Inferior parietal cortex (tissue), 1 donor: ENCODE results near the gene FAM81B.
A peak's percentile ranks its signal among the peaks of the same experiment; 100 is the strongest.

ENCODE experiments used
- DNase-seq: peaks from one replicate; pipeline ENCODE4 v3.0.0-alpha.2; 2016; ENCODE audit errors: extremely low spot score

The FAM81B gene

GRCh38 chr5:95401626-95402025 is 10.5 kb downstream of the FAM81B start:
- DNase-seq, result peak; percentile 60

- no peak for DNase-seq
Measured at GRCh38 chr5:95403996-95404395, 12.8 kb downstream of the FAM81B start.

DNA sequence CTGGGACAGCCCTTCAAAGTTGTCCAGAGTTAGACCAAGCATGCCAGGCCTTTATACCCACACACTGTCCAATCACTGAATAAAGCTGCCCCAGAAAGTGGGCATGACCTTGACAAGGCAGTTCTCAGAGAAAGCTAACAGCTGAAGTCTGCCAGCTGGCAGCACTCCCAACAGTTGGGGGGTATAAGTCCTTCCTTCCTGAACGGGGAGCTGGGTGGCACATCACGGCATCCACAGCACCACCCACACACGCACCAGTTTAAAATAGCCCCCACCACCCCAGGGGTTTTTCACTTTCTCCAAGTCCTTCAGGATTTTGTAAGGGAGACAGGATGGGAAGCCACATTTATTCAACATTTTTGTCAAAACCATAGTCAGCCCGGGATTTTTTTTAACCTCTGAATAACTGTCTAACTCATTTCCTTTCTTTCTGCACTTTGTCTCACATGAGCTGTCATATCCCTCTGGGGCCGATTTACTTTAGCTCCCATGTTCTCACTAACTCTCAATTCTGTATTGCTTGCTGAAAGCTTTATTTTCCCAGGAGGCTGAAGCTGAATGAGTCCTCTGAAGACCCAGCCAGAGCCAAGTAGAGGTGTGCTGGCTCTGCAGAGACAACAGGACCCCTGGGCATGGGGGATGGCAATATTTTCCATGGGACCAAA is 15.4 kb downstream of the FAM81B start:
- no peak for DNase-seq

- no peak for DNase-seq
Measured at GRCh38 chr5:95410279-95410678, 19.1 kb downstream of the FAM81B start.

DNA sequence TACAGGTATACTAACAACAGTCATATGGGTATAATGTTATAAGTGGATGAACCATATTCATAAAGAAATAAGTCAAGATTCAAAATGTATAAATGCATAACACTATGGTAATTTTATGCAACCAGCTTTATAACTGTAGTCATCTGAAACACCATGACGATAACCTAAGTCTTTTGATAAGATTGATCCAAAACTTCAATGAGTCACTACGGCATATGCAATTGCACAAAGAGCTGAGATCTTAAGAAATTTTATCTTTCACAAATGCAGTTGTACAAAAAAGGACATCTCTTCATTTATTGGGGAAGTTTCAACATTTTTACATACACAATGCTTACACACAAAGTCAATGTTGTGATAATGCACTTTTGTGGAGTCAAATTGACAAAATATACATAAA is 20.3 kb downstream of the FAM81B start:
- no peak for DNase-seq

GRCh38 chr5:95414451-95414850 is 23.3 kb downstream of the FAM81B start:
- no peak for DNase-seq

DNA sequence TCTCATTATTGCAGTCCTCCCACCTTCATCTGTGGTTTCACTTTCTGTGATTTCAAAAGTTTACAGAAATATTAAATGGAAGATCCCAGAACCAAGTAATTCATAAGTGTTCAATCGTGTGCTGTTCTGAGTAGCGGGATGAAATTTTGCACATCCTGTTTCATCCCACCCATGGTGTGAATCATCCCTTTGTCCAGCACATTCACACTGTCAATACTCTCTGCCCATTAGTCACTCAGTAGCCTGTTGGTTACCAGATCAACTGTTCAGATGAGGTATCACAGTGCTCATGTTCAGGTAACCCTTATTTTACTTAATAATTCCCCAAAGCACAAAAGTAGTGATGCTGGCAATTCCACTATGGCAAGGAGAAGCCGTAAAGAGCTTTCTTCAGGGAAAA is 26.8 kb downstream of the FAM81B start:
- no peak for DNase-seq

DNA sequence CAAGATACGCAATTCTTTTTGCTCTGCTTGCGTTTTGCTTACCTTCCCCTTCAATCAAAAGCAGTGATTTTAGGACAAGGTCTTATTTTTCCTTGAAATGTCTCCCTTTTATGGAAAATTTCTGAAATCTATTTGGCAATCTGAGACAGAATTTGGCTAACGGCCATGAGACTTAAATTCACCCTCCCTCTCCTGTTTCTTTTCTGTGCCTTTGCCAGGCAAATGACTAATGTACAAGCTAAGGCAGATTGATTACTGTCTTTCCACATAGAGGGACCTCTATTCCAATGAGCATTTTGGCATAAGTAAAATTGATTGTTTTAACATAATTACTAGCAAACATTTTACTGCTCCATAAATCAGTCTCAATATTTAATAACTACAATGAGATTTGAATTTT is 31.7 kb downstream of the FAM81B start:
- no peak for DNase-seq

- no peak for DNase-seq
Measured at GRCh38 chr5:95424016-95424415, 32.9 kb downstream of the FAM81B start.

DNA sequence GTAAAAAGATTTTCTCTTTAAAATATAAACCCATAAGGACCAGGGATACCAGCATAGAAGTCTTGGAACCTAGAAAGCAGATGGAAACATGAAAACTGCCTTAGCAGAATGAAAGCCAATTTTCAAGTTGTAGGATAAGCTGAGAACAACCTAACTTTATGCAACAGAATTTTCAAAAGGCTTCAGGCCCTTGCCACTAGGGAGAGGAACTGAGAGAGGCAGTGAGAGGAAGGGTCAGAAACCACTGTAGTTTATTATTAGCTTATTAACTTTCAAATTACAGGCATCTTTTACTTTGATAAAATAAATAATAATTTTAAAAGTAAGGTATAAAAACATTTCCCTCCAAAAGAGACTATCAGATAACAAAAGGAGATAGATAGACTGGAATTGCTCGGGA is 33.4 kb downstream of the FAM81B start:
- DNase-seq, result no peak

GRCh38 chr5:95426227-95426626 is 35.1 kb downstream of the FAM81B start:
- no peak for DNase-seq

DNA sequence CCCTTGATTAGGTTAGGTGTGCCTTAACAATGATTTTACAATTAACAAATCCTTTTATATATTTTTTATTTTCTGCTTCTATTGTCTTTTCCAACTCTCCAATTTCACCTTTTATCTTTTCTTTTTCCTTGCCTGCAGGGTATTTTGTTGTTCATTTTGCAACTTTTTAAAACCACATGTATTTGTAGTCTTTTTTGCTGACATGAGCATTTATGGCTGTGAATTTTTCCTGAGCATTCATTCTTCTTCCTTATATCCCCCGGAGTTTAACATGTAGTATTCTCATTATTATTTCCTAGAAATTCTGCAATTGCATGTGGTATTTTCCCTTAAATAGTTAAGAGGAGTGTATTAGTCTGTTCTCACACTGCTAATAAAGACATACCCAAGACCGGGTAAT is 41.6 kb downstream of the FAM81B start:
- DNase-seq, result no peak

DNA sequence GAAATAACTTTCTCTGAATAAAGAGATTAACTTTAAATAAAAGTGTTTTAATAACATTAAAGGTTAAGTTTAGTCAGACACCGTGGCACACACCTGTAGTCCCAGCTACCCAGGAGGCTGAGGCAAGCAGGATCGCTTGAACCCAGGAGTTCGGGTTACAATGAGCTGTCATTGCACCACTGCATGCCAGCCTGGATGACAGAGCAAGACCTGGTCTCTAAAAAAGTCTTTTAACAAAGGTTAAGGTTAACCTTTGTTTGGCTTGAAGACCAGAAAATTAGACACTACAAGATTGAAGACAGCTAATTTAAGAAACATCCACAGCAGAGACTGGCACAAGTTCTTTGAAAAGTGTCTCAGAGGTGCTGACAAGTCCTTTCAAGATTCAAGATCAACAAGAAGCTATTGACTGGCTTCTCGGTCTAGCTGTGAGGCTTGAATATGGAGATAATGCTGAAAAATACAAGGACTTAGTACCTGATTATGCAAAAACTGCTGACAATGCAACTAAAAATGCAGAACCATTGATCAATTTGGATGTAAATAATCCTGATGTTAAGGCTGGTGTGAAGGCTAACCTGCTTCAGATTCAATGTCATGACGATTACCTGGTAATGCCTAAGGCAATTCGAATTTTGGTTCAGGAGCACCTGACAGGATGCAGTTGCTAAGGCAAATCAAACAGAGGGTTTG is 48.8 kb downstream of the FAM81B start:
- DNase-seq, result no peak

DNA sequence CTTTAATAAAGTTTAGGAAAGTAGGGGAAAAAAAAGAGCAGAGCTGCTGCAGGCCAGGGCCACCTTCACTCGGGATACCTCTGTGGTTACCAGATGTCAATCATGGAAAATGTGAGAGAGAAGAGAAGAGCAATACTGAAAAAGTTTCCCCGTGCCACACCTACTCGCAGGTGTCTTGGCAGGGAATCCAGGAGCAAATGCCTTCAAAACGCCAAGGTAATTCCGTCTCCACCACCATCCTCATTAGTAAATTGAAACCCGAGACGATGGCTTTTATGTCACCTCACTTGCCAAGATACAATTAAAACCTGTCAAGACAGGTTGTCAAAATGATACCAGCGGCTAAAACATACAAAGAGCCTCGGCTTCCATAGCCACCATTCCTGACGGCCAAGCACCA is 49.7 kb downstream of the FAM81B start:
- DNase-seq, result no peak

- no peak for DNase-seq
Measured at GRCh38 chr5:95441636-95442035, 50.5 kb downstream of the FAM81B start.

- DNase-seq, result no peak
Measured at GRCh38 chr5:95445442-95445841, 54.3 kb downstream of the FAM81B start.

- DNase-seq, result no peak
Measured at GRCh38 chr5:95445995-95446394, 54.8 kb downstream of the FAM81B start.

GRCh38 chr5:95446560-95447221 is 55.5 kb downstream of the FAM81B start:
- DNase-seq, result no peak

DNA sequence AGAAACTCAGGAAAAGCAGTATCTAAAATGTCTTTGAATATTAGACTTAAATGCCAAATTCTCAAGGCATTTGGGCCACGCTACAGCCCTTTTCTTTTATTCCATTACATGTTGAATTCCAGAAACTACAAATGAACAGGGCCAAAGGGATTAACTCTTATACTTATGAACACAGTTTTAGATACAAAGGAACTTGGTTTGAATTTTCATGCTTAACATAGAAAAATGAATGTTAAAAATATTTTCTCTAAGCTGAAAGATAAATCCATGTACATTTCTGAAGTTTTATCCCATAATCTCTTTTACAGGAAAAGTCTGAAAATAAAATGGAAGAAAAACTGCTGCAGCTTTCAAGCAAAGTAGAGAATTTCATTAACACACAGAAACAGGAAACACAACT is 56.8 kb downstream of the FAM81B start:
- no peak for DNase-seq

GRCh38 chr5:95448789-95449188 is 57.6 kb downstream of the FAM81B start:
- DNase-seq, result no peak

DNA sequence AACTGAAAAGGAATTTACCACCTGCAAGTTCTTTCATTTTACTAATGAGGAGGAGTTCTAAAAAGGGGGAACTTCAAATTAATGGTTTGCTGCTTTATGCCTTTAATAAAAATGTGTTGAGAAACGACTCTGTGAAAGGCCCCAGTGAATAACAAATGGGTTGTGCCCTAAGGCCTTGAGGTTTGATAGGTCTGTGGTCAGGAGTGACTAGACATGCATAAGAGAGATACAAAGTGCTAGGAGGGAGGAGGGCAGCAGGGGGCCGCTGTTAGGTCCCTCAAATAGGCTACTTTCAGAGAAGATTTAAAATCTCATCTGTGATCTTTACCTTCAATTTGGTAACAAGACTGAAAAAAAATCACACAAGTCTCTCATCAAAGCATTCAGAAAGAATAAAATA is 58.3 kb downstream of the FAM81B start:
- DNase-seq, result no peak

GRCh38 chr5:95454536-95454935 is 63.4 kb downstream of the FAM81B start:
- no peak for DNase-seq

DNA sequence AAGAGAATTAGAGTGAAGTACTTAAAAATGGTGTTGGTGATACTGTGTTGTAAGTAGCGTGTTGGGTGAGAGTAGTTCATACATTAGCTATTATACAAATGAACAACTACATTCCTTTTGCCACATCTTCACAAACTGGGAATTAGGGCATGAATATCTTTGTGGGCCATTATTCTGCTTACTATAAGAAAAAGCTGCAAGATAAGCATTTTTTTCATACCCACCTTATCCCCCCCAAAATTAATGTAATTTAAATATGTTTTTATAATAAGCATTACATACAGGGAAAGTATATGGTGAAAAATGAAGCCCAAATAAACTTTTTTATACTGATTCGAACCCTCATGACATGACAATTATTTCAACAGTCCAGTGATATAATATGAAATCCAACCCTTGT is 69.5 kb downstream of the FAM81B start:
- no peak for DNase-seq
